Liver (tissue), 9 donors: ENCODE measurements around the gene NAGPA. TPM values are rescaled to one million over a fixed set of nuclear protein-coding genes. Genes with fewer than 3 reads are reported as not detected.

Source experiments
- DNase-seq: peaks from one replicate; pipeline ENCODE4 v3.0.0-alpha.2; 2017; ENCODE audit warnings: low spot score
- H3K27ac ChIP-seq, 2 donors: one replicate each; pipeline ENCODE4 v1.7.0; 2013; ENCODE audit warnings: inconsistent platforms in 2 of 2, low read length in 2 of 2, control low read depth in 1 of 2, low read depth in 1 of 2, mild to moderate bottlenecking in 1 of 2
- H3K27me3 ChIP-seq, 4 donors: one replicate each; pipeline versions ENCODE4 v1.6.1 to v1.7.0; 2013; ENCODE audit warnings: low read length in 3 of 4, inconsistent platforms in 1 of 4, mild to moderate bottlenecking in 1 of 4, moderate library complexity in 1 of 4; ENCODE audit not compliant: control insufficient read depth in 4 of 4, insufficient read depth in 4 of 4
- H3K36me3 ChIP-seq, 4 donors: one replicate each; pipeline versions ENCODE4 v1.6.1 to v1.7.0; 2013; ENCODE audit warnings: low read length in 3 of 4, mild to moderate bottlenecking in 3 of 4, low read depth in 1 of 4, moderate library complexity in 1 of 4; ENCODE audit not compliant: control insufficient read depth in 4 of 4, insufficient read depth in 3 of 4
- H3K4me1 ChIP-seq, 4 donors: one replicate each; pipeline versions ENCODE4 v1.6.1 to v1.7.0; 2013; ENCODE audit warnings: low read length in 3 of 4, mild to moderate bottlenecking in 3 of 4, moderate library complexity in 1 of 4; ENCODE audit not compliant: control insufficient read depth in 4 of 4, insufficient read depth in 4 of 4
- H3K4me3 ChIP-seq, 3 donors: one replicate each; pipeline versions ENCODE4 v1.6.1 to v1.7.0; 2013; ENCODE audit warnings: low read length in 3 of 3, control low read depth in 1 of 3, low read depth in 1 of 3, mild to moderate bottlenecking in 1 of 3
- H3K9ac ChIP-seq, 2 donors: one replicate each; pipeline ENCODE4 v1.7.0; 2013; ENCODE audit warnings: low read length in 2 of 2, mild to moderate bottlenecking in 2 of 2, moderate library complexity in 2 of 2, control low read depth in 1 of 2, low read depth in 1 of 2
- H3K9me3 ChIP-seq, 4 donors: one replicate each; pipeline versions ENCODE4 v1.6.1 to v1.7.0; 2013; ENCODE audit warnings: low read length in 3 of 4; ENCODE audit not compliant: control insufficient read depth in 4 of 4
- EGR1 ChIP-seq, 2 donors: IDR thresholded peaks; 2 replicates each; pipeline ENCODE4 v1.6.1; 2016 to 2018; ENCODE audit warnings: antibody characterized with exemption in 2 of 2, low read depth in 2 of 2
- FOXA1 ChIP-seq: IDR thresholded peaks from 2 replicates; pipeline ENCODE4 v1.6.1; 2016; ENCODE audit warnings: antibody characterized with exemption
- FOXA2 ChIP-seq: IDR thresholded peaks from 2 replicates; pipeline ENCODE4 v1.6.1; 2016; ENCODE audit warnings: antibody characterized with exemption
- GABPA ChIP-seq, 2 donors: IDR thresholded peaks in 1 of 2; conservative IDR thresholded peaks in 1 of 2; 2 replicates each; pipeline ENCODE4 v1.6.1; 2016; ENCODE audit warnings: antibody characterized with exemption in 2 of 2, mild to moderate bottlenecking in 1 of 2, moderate library complexity in 1 of 2
- HNF4A ChIP-seq, 2 donors: conservative IDR thresholded peaks; 2 replicates each; pipeline ENCODE4 v1.6.1; 2016; ENCODE audit warnings: antibody characterized with exemption in 2 of 2, mild to moderate bottlenecking in 2 of 2
- HNF4G ChIP-seq: IDR thresholded peaks from 2 replicates; pipeline ENCODE4 v1.6.1; 2016; ENCODE audit warnings: antibody characterized with exemption
- JUND ChIP-seq, 2 donors: IDR thresholded peaks; 2 replicates each; pipeline ENCODE4 v1.6.1; 2016; ENCODE audit warnings: antibody characterized with exemption in 2 of 2
- NR2F2 ChIP-seq: IDR thresholded peaks from 2 replicates; pipeline ENCODE4 v1.6.1; 2016; ENCODE audit warnings: antibody characterized with exemption
- RAD21 ChIP-seq, 2 donors: IDR thresholded peaks; 2 replicates each; pipeline ENCODE4 v1.6.1; 2016; ENCODE audit warnings: antibody characterized with exemption in 2 of 2, mild to moderate bottlenecking in 2 of 2
- RXRA ChIP-seq, 2 donors: IDR thresholded peaks; 2 replicates each; pipeline ENCODE4 v1.6.1; 2017 to 2018; ENCODE audit warnings: antibody characterized with exemption in 2 of 2, mild to moderate bottlenecking in 1 of 2
- SP1 ChIP-seq: IDR thresholded peaks from 2 replicates; pipeline ENCODE4 v1.6.1; 2018; ENCODE audit warnings: antibody characterized with exemption, mild to moderate bottlenecking
- TAF1 ChIP-seq: conservative IDR thresholded peaks from 2 replicates; pipeline ENCODE4 v1.6.1; 2016; ENCODE audit warnings: antibody characterized with exemption, mild to moderate bottlenecking
- YY1 ChIP-seq: IDR thresholded peaks from 2 replicates; pipeline ENCODE4 v1.6.1; 2016; ENCODE audit warnings: antibody characterized with exemption, mild to moderate bottlenecking
- WGBS: extraction: QIAGEN DNeasy Blood & Tissue Kit; methylation state at CpG from one replicate; pipeline ENCODE4 v1.1.7; 2013; 5-methylcytosine and 5-hydroxymethylcytosine counted together
- polyA plus RNA-seq, 2 donors: library from polyadenylated mRNA; stranded (reverse) in 1 of 2; unstranded in 1 of 2; fragments of 200-250 nt in 1 of 2; fragments of >200 nt in 1 of 2; fragmentation: Nextera tagmentation in 1 of 2; extraction: Ambion mirVana in 1 of 2; gene quantifications; one replicate each; pipeline versions ENCODE4 v1.2.1 to v1.2.3, GENCODE V29; 2013 to 2015
- total RNA-seq, 2 donors: library from RNA; depleted of rRNA; stranded (reverse); fragments of >200 nt; gene quantifications; one replicate each; pipeline ENCODE4 v1.2.3, GENCODE V29; 2014
- TF ChIP-seq, protein P1 (sequence below): IDR thresholded peaks from 2 replicates; pipeline ENCODE4 v1.6.1; 2016; ENCODE audit warnings: antibody characterized with exemption
- TF ChIP-seq, protein P2 (sequence below): IDR thresholded peaks from 2 replicates; pipeline ENCODE4 v1.6.1; 2016; ENCODE audit warnings: antibody characterized with exemption
- TF ChIP-seq, protein P3 (sequence below): IDR thresholded peaks from 2 replicates; pipeline ENCODE4 v1.6.1; 2016; ENCODE audit warnings: antibody characterized with exemption
- TF ChIP-seq, protein P4 (sequence below): IDR thresholded peaks from 2 replicates; pipeline ENCODE4 v1.6.1; 2016; ENCODE audit warnings: antibody characterized with exemption, mild to moderate bottlenecking
- TF ChIP-seq, protein P5 (sequence below): fragments of 150-350 bp; IDR thresholded peaks from 2 replicates; pipeline ENCODE4 v1.5.1; 2017; ENCODE audit warnings: improper control_type of control experiment, low read depth, low read length; ENCODE audit not compliant: missing input control
- donor health status: healthy.
- donor health status: healthy.
- donor health status: healthy.
- donor health status: healthy.
- donor health status: healthy.

Gene NAGPA
- total and polyA plus RNA-seq, 4 donors, result 5.4 to 13.4 (median 10.7) TPM

DNA sequence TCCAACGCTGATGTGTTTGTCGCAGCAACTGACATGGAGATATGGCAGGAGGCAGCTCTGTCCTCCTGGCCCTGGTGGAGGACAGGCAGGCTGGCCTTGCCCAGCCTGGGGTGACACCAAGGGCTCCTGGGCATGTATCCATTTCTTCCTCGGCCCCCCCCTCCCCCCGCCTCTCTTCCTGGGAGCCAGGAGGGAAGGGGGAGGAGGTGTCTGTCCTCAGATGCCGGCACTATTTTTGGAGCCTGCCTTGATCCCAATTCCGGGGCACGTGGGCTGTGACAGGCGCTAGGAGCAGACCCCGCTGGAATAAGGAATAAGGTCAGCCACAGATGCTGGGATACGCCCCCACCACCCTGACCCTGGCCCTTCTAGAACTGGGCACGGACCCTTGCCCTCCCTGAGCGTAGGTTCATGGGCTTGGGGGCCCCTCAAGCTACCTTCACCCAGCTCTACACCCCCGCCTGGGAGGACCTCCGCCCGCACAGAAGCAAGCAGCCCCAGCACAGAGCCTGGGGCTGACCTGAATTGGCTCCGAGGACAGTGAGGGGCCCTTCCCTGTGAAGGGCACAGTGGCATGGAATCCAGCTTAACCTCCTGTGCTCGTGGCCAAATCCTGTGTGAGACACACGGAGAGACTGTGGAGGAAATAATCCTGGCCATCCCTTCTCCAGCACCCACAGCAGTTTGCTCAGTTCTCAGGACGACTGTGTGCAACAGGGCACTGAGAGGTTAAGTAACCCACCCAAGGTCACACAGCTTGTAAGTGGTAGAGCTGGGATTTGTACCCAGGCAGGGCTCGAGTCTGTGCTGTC lies 51.5 kb downstream of the NAGPA start:
- no peak overlapping the region for H3K27ac ChIP-seq
- no peaks in the 10 kb centered on the region for H3K36me3 ChIP-seq
- TF ChIP-seq RAD21 (IDR thresholded peaks at IDR 0.05) (no peak), YY1 (no peak), FOXA2 (no peak), JUND (IDR thresholded peaks at IDR 0.05) (no peak), EGR1 (IDR thresholded peaks at IDR 0.05; ENCODE audit: low read depth in 2 of 2) (no peak), FOXA1 (no peak), TAF1 (no peak), HNF4G (no peak), GABPA (IDR thresholded peaks at IDR 0.05 in 1 of 2, conservative IDR thresholded peaks at IDR 0.05 in 1 of 2) (no peak), RXRA (IDR thresholded peaks at IDR 0.05) (no peak), SP1 (no peak), HNF4A (conservative IDR thresholded peaks at IDR 0.05) (no peak), NR2F2 (no peak)
- TF ChIP-seq, protein P1, sequence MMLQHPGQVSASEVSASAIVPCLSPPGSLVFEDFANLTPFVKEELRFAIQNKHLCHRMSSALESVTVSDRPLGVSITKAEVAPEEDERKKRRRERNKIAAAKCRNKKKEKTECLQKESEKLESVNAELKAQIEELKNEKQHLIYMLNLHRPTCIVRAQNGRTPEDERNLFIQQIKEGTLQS, result no peak
- TF ChIP-seq, protein P2, sequence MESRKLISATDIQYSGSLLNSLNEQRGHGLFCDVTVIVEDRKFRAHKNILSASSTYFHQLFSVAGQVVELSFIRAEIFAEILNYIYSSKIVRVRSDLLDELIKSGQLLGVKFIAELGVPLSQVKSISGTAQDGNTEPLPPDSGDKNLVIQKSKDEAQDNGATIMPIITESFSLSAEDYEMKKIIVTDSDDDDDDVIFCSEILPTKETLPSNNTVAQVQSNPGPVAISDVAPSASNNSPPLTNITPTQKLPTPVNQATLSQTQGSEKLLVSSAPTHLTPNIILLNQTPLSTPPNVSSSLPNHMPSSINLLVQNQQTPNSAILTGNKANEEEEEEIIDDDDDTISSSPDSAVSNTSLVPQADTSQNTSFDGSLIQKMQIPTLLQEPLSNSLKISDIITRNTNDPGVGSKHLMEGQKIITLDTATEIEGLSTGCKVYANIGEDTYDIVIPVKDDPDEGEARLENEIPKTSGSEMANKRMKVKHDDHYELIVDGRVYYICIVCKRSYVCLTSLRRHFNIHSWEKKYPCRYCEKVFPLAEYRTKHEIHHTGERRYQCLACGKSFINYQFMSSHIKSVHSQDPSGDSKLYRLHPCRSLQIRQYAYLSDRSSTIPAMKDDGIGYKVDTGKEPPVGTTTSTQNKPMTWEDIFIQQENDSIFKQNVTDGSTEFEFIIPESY, result no peak
- TF ChIP-seq, protein P3, sequence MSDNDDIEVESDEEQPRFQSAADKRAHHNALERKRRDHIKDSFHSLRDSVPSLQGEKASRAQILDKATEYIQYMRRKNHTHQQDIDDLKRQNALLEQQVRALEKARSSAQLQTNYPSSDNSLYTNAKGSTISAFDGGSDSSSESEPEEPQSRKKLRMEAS, result no peak
- TF ChIP-seq, protein P4, sequence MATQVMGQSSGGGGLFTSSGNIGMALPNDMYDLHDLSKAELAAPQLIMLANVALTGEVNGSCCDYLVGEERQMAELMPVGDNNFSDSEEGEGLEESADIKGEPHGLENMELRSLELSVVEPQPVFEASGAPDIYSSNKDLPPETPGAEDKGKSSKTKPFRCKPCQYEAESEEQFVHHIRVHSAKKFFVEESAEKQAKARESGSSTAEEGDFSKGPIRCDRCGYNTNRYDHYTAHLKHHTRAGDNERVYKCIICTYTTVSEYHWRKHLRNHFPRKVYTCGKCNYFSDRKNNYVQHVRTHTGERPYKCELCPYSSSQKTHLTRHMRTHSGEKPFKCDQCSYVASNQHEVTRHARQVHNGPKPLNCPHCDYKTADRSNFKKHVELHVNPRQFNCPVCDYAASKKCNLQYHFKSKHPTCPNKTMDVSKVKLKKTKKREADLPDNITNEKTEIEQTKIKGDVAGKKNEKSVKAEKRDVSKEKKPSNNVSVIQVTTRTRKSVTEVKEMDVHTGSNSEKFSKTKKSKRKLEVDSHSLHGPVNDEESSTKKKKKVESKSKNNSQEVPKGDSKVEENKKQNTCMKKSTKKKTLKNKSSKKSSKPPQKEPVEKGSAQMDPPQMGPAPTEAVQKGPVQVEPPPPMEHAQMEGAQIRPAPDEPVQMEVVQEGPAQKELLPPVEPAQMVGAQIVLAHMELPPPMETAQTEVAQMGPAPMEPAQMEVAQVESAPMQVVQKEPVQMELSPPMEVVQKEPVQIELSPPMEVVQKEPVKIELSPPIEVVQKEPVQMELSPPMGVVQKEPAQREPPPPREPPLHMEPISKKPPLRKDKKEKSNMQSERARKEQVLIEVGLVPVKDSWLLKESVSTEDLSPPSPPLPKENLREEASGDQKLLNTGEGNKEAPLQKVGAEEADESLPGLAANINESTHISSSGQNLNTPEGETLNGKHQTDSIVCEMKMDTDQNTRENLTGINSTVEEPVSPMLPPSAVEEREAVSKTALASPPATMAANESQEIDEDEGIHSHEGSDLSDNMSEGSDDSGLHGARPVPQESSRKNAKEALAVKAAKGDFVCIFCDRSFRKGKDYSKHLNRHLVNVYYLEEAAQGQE, result no peak
- TF ChIP-seq, protein P5, sequence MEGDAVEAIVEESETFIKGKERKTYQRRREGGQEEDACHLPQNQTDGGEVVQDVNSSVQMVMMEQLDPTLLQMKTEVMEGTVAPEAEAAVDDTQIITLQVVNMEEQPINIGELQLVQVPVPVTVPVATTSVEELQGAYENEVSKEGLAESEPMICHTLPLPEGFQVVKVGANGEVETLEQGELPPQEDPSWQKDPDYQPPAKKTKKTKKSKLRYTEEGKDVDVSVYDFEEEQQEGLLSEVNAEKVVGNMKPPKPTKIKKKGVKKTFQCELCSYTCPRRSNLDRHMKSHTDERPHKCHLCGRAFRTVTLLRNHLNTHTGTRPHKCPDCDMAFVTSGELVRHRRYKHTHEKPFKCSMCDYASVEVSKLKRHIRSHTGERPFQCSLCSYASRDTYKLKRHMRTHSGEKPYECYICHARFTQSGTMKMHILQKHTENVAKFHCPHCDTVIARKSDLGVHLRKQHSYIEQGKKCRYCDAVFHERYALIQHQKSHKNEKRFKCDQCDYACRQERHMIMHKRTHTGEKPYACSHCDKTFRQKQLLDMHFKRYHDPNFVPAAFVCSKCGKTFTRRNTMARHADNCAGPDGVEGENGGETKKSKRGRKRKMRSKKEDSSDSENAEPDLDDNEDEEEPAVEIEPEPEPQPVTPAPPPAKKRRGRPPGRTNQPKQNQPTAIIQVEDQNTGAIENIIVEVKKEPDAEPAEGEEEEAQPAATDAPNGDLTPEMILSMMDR, result no peak
- WGBS, result 48% methylated on average over 20 of the region's 20 CpGs
- H3K4me3 ChIP-seq, result no peak overlapping the region
- no peak for DNase-seq
- H3K9me3 ChIP-seq, result peaks cover 0 to 7% (median 0%) of the 10 kb centered on the region in 4 donors
- H3K27me3 ChIP-seq, result no peaks in the 10 kb centered on the region
- H3K9ac ChIP-seq, result no peak overlapping the region
- H3K4me1 ChIP-seq, result no peaks in the 10 kb centered on the region
